Activated naive CD8-positive, alpha-beta T cell treated with anti-CD3 and anti-CD28 coated beads, Interleukin-2, amount 50 U/mL, for 24 hours (primary cell): ENCODE measurements around the gene PRKN.

Source experiments
- ATAC-seq: fragments of 150-1000 bp; cut with Tn5 transposase; one replicate; pipeline ENCODE4 v1.10.0; 2021
- DNase-seq: peaks from one replicate; pipeline ENCODE4 v3.0.0; 2021
- H3K27ac Mint-ChIP-seq: one replicate; pipeline ENCODE4 v1.8.0; 2021; ENCODE audit warnings: mild to moderate bottlenecking, mixed read lengths
- H3K27me3 Mint-ChIP-seq: one replicate; pipeline ENCODE4 v1.8.0; 2021; ENCODE audit warnings: mixed read lengths
- H3K36me3 Mint-ChIP-seq: one replicate; pipeline ENCODE4 v1.8.0; 2021; ENCODE audit warnings: low read depth, mixed read lengths
- H3K4me1 Mint-ChIP-seq: one replicate; pipeline ENCODE4 v1.8.0; 2021; ENCODE audit warnings: mixed read lengths
- H3K4me3 Mint-ChIP-seq: one replicate; pipeline ENCODE4 v1.8.0; 2021; ENCODE audit warnings: mild to moderate bottlenecking, moderate library complexity, mixed read lengths
- H3K9me3 Mint-ChIP-seq: one replicate; pipeline ENCODE4 v1.8.0; 2021; ENCODE audit warnings: mixed read lengths

The PRKN gene

DNA sequence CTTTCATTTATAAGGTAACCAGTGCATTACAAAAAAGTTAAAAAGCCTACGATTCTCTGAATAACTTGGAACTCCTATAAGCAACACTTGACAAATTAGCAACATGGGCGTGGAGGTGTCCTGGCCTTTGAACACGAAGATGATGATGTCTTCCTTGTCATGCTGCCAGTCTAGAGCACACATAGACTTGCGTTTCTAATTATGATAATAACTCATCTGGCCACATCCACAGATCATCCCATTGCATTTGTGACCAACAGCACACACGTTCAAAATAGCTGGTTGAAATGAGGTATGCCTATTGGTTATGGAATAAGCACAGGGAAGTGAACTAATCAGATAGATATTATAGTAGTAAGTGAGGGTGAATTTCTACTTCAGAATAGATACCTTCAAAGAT is 608.9 kb downstream of the PRKN start:
- Mint-ChIP-seq H3K9me3 (peaks cover 4% of the 10 kb centered on the region), H3K4me3 (no peak overlapping the region), H3K27ac (no peak overlapping the region), H3K27me3 (no peaks in the 10 kb centered on the region), H3K4me1 (no peaks in the 10 kb centered on the region), H3K36me3 (no peaks in the 10 kb centered on the region)
- ATAC-seq (no peak), DNase-seq (no peak)

DNA sequence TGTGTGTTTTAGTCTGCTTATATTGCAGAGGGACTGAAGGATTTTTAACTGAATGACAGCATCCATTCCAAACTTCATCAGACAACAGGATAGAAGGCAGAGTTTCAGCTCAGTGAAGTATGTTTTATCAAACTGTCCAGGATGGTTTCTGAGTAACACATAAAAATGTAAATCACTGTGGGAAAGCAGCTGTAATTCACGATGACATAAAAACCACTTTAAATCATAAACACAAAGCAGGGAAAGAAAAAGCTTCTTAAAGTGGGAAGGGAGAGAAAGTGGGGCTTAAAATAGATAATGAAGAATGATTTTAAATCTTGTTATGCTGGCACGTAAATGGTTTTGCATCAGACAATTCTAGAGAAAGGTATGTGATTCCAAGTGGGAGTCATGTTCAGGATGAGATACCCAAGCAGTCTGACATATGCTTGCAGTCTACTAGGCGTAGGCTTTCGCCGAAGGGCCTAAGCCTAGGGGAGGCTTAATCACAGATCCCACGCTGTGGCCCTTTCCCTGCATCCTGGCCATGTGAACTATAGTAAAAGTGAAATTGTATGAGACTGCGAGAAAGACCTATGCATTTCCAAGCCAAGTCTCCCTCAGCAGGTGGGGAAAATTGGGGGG is 610.6 kb downstream of the PRKN start:
- H3K4me1 Mint-ChIP-seq = no peaks in the 10 kb centered on the region
- DNase-seq (no peak), ATAC-seq (no peak)
- H3K27ac Mint-ChIP-seq = no peak overlapping the region
- H3K27me3 Mint-ChIP-seq = no peaks in the 10 kb centered on the region
- peaks cover 4% of the 10 kb centered on the region for H3K9me3 Mint-ChIP-seq
- H3K36me3 Mint-ChIP-seq = no peaks in the 10 kb centered on the region
- H3K4me3 Mint-ChIP-seq = no peak overlapping the region

DNA sequence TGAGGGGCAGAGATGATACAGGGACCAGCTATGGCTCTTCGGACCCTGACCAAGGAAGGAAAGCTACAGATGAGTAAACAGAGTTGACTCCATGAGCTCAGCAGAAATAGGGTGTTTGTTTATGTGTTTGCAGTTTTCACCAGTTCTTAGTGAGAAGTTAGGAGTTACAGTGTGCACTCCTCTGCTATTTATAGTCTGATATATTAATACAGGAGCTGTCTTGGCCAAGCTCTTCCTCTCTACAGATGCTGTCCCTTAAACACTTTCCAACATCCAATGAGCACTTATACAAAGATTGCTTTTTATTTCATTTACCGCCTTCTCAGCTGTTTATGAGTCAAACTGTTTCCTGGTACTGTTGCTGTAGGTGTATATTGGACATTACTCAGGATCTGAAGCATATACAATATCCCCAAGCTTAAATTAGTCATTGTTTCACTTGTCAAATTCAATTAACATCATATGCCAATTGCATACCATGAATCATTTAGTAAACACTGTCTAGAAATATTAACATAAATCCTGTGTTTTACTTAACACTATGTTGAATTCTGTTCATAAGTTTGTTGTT is 618.0 kb downstream of the PRKN start:
- ATAC-seq = peak; percentile 54
- Mint-ChIP-seq H3K9me3 (peaks cover 9% of the 10 kb centered on the region), H3K27me3 (no peaks in the 10 kb centered on the region), H3K27ac (no peak overlapping the region), H3K4me1 (no peaks in the 10 kb centered on the region), H3K4me3 (no peak overlapping the region), H3K36me3 (no peaks in the 10 kb centered on the region)
- DNase-seq = no peak

DNA sequence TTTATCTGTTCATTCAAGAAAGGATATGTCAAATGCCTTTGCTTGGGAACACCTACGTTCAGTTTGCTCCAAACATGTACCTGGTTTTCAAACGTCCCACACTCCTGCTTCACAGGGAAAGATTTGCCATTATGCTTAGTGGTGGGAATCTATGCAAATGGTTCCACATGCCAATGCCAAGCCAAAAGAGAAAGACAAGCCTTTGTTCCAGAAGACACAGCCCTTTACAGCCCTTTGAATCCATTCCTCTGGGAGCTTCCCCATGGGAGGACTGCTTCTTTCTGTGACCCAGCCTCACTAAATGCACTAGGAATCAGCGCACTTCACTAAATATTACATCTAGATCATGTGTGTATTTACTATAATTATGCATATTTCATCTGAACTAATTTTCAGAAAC is 619.5 kb downstream of the PRKN start:
- Mint-ChIP-seq H3K27me3 (no peaks in the 10 kb centered on the region), H3K27ac (no peak overlapping the region), H3K4me1 (no peaks in the 10 kb centered on the region), H3K9me3 (peaks cover 9% of the 10 kb centered on the region), H3K36me3 (no peaks in the 10 kb centered on the region), H3K4me3 (no peak overlapping the region)
- DNase-seq = no peak
- ATAC-seq = no peak

DNA sequence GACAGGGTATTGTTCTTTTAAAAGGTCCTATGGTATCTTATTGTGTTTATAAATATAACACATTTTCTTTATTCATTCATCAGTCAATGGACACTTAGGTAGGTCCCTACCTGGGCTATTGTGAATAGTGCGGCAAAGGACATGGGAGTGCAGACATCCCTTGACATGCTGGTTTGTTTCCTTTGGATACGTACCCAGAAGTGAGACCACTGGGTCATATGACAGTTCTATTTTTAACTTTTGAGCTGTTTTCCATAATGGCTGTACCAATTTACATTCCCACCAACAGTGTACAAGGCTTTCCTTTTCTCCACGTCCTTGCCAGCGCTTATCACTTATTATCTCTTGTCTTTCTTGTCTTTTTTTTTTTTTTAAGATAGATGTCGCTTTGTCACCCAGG is 627.5 kb downstream of the PRKN start:
- Mint-ChIP-seq H3K27me3 (no peaks in the 10 kb centered on the region), H3K9me3 (peaks cover 23% of the 10 kb centered on the region), H3K27ac (peak overlapping the region; percentile 71), H3K4me3 (no peak overlapping the region), H3K4me1 (peaks cover 8% of the 10 kb centered on the region), H3K36me3 (peaks cover 1% of the 10 kb centered on the region)
- DNase-seq = no peak
- no peak for ATAC-seq

DNA sequence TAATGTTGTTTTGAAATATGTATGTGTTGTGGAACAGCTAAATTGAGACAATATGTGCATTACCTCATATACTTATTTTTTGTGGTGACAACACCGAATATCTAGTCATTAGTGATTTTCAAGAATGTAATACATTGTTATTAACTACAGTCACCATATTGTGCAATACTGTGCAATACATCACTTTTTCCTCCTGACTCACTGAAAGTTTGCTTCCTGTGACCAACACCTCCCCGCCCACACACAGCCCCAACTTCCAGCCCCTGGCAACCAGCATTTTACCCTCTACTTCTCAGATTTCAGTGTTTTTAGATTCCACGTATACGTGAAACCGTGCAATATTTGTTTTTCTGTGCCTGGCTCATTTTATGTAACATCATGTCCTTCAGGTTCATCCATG is 627.9 kb downstream of the PRKN start:
- H3K27ac Mint-ChIP-seq = peak overlapping the region; percentile 71
- DNase-seq (peak; percentile 46), ATAC-seq (peak; percentile 57)
- H3K4me3 Mint-ChIP-seq = no peak overlapping the region
- H3K27me3 Mint-ChIP-seq = no peaks in the 10 kb centered on the region
- peaks cover 8% of the 10 kb centered on the region for H3K4me1 Mint-ChIP-seq
- peaks cover 23% of the 10 kb centered on the region for H3K9me3 Mint-ChIP-seq
- peaks cover 3% of the 10 kb centered on the region for H3K36me3 Mint-ChIP-seq

DNA sequence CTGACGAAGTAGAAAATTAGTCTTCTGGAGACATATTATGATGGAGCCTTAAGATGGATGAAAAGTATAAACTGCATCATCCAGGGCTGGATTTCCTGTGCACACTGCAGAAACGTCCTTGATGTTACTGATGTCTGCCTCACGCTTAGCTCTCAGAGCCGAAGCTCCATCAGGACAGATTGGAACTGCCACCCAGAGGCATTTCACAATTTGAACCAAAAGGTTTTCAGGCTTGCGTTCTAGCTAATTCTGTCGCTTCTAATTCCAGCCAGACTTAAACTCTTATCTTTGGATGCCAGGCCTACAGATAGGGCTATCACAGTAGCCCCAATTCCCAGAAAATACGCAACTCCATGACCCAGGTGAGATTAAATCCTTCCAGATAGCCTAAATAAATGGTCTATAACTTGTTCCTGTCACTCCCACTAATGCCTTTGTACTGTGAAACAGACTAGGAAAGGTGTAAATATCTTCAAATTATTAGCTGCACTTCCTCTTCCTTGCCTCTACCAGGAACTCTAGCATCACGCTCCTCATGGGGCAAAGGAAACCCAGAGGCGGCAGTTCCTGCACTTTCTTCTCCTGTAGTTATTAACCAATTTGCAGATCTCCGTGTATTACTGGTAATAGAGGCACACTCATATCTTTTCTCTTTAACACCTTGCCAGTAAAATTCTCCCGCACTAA is 634.6 kb downstream of the PRKN start:
- Mint-ChIP-seq H3K4me3 (no peak overlapping the region), H3K27me3 (no peaks in the 10 kb centered on the region), H3K36me3 (peaks cover 1% of the 10 kb centered on the region), H3K9me3 (peaks cover 19% of the 10 kb centered on the region), H3K27ac (no peak overlapping the region), H3K4me1 (no peaks in the 10 kb centered on the region)
- ATAC-seq (no peak), DNase-seq (no peak)

DNA sequence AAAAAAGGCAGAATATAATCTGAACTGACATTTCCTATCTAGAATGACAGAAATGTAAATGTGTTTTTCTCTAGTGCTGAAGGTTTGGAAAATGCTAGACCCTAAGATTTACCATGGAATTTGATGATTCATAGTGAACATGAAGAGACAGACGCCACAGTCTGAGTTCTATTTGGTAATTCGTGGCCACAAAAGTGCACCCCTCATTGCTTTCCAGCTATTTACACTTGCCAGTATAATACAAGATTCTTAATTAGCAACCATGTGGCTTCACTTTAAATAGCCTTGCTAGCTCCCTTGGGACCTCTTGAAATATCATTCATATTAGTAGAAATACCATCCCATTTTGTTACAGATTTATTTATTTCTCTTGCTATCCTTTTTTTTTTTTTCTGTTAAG is 636.8 kb downstream of the PRKN start:
- ATAC-seq = no peak
- Mint-ChIP-seq H3K4me1 (no peaks in the 10 kb centered on the region), H3K4me3 (no peak overlapping the region), H3K27me3 (no peaks in the 10 kb centered on the region), H3K36me3 (peaks cover 1% of the 10 kb centered on the region), H3K27ac (no peak overlapping the region), H3K9me3 (peaks cover 8% of the 10 kb centered on the region)
- DNase-seq = no peak

DNA sequence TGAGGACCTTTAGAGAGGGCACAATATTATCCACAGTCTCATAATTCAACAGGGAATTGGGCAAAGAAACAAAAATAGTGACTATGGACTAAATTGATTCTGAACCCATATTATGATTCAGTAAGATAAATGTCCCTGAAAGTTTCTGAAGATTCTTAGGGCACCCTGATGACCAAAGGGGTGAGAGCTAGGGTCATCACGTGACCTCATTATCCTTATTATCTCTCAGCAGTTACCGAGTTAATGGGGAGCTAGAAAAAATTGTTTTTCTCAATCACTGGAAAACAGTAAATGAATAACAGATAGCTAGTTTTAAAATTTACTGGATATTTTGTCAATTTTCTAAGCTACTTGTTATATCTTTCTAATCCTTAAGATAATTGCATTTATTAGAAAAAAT is 639.5 kb downstream of the PRKN start:
- DNase-seq = no peak
- no peaks in the 10 kb centered on the region for H3K4me1 Mint-ChIP-seq
- no peak overlapping the region for H3K4me3 Mint-ChIP-seq
- H3K36me3 Mint-ChIP-seq = no peaks in the 10 kb centered on the region
- no peak for ATAC-seq
- no peaks in the 10 kb centered on the region for H3K27me3 Mint-ChIP-seq
- peaks cover 4% of the 10 kb centered on the region for H3K9me3 Mint-ChIP-seq
- H3K27ac Mint-ChIP-seq = no peak overlapping the region

DNA sequence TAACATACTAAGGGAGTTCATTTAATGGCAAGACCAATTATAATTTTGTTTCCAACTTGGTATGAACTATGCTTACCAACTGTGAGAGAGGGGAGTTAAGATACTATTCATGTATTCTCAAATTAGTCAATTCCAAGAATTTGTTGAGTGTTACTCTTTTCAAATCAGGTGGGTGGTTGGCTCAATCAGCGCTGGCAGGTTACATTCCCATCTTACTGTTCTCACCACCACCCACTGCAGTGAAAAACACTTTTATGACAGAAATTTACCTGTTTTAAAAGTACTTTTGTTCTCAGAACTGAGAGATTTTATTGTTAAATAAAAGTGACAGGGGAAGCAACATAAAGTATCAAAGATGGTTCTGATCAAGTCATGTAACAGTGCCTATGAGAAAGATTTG is 642.0 kb downstream of the PRKN start:
- Mint-ChIP-seq H3K9me3 (peaks cover 4% of the 10 kb centered on the region), H3K4me3 (no peak overlapping the region), H3K27ac (no peak overlapping the region), H3K4me1 (no peaks in the 10 kb centered on the region), H3K36me3 (no peaks in the 10 kb centered on the region), H3K27me3 (no peaks in the 10 kb centered on the region)
- no peak for DNase-seq
- ATAC-seq = no peak

DNA sequence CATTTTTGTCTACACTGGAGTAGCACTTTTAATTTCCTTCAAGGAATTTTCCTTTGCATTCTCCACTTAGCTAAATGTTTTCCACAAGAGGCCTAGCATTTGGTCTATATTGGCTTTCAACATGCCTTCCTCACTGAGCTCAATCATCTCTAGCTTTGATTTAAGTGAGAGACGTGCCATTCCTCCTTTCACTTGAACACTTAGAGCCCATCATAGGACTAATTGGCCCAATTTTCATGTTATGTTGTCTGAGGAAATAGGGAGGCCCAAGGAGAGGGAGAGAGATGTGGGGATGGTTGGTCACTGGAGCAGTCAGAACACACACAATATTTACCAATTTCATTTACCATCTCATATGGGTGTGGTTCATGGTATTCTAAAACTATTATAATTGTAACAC is 645.0 kb downstream of the PRKN start:
- Mint-ChIP-seq H3K4me3 (no peak overlapping the region), H3K9me3 (peaks cover 5% of the 10 kb centered on the region), H3K36me3 (no peaks in the 10 kb centered on the region), H3K4me1 (no peaks in the 10 kb centered on the region), H3K27ac (no peak overlapping the region), H3K27me3 (no peaks in the 10 kb centered on the region)
- ATAC-seq = no peak
- DNase-seq = no peak

DNA sequence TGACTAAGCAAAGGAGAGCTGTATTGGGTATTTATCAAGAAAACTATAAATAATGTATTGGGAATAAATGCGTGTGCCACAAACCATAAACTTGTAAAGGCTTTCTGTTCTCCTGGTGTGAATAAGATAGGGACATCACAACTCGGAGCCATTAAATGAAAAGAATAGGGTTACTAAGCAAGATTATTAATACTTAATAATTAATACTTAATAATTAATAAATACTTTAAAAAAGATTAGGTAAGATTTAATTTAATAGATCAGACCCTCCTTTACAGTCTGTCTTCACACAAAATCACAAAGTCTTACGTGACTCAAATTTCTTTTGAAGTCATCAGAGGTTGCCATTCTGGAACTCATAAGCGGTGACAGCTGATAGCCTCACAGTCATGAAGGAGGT is 648.9 kb downstream of the PRKN start:
- Mint-ChIP-seq H3K4me3 (no peak overlapping the region), H3K4me1 (no peaks in the 10 kb centered on the region), H3K27me3 (no peaks in the 10 kb centered on the region), H3K9me3 (peaks cover 18% of the 10 kb centered on the region), H3K27ac (no peak overlapping the region), H3K36me3 (no peaks in the 10 kb centered on the region)
- no peak for DNase-seq
- no peak for ATAC-seq

DNA sequence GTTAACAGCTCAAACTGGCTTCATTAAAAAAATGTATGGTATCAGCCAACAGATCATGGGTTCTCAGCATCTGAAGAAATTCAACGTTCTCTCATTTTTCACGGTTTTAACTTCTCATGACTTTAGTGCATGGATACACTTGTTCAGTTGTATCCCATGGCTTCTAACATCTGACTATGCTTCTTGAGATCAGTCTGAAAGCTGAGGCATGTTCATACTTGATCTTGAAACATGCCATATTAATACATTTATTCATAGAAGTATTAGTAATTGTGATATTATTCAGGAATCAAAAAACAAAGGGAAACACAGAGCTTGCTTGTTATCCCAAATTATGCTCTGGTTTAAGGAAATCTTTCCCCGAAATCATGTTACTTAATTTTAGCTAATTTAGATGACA is 649.4 kb downstream of the PRKN start:
- no peak overlapping the region for H3K27ac Mint-ChIP-seq
- DNase-seq (no peak), ATAC-seq (no peak)
- H3K4me1 Mint-ChIP-seq = no peaks in the 10 kb centered on the region
- no peaks in the 10 kb centered on the region for H3K36me3 Mint-ChIP-seq
- peaks cover 18% of the 10 kb centered on the region for H3K9me3 Mint-ChIP-seq
- no peak overlapping the region for H3K4me3 Mint-ChIP-seq
- no peaks in the 10 kb centered on the region for H3K27me3 Mint-ChIP-seq

DNA sequence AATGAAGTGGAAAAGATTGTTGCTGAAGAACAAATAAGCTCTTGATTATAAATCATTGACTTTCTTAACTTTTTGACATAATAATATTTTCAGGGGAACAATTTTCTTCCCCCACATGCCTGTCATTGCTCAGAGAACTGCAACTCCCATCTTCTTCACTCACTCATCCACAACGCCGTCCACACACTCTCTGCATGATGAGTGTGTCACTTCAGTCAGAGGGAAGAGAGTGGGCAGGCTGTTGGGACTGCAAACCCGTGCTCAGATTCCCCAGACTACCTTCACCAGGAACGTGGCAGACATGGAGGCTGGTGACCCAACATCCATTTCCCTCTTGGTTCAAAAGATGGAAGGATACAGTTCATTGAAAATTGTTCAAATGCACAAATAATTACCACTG is 650.8 kb downstream of the PRKN start:
- DNase-seq (no peak), ATAC-seq (no peak)
- no peaks in the 10 kb centered on the region for H3K27me3 Mint-ChIP-seq
- no peaks in the 10 kb centered on the region for H3K4me1 Mint-ChIP-seq
- H3K4me3 Mint-ChIP-seq = no peak overlapping the region
- peaks cover 29% of the 10 kb centered on the region for H3K9me3 Mint-ChIP-seq
- no peak overlapping the region for H3K27ac Mint-ChIP-seq
- peaks cover 1% of the 10 kb centered on the region for H3K36me3 Mint-ChIP-seq

DNA sequence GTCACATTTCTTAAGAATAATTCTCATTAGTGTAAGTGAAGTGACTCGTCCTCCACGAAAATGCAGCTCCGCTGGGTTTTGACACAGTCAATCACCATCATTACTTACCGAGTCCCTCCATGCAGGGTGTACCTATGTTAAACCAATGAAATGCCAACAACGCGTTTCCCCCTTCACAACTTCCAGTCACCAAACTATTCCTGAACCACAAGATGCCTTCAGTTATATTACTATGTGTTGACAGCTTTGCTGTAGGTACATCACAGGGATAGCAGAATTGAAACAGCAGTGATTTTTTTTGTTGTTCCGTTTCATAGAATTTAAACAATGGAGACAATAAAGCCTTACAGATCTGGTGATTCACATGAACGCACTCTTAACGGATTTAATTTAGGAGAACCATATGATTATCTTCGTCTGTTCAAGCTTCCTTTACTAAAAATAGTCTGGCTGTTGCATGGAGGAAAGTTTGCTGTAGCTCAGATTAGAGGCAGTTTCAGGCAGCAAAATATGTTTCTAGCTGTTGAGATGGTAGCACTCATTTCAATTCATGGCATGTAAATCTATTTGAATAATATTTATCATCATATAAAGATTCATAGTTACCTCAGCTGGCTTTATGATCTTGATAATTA is 652.8 kb downstream of the PRKN start:
- H3K36me3 Mint-ChIP-seq = peaks cover 4% of the 10 kb centered on the region
- H3K9me3 Mint-ChIP-seq = peaks cover 41% of the 10 kb centered on the region
- H3K4me1 Mint-ChIP-seq = no peaks in the 10 kb centered on the region
- no peaks in the 10 kb centered on the region for H3K27me3 Mint-ChIP-seq
- ATAC-seq (no peak), DNase-seq (no peak)
- no peak overlapping the region for H3K4me3 Mint-ChIP-seq
- no peak overlapping the region for H3K27ac Mint-ChIP-seq
